Brain microvascular endothelial cell (primary cell): ENCODE data around the gene ABCG2.

Experiments used
- DNase-seq: peaks from one replicate; pipeline ENCODE4 v3.0.0-alpha.2; 2020
- H3K27ac ChIP-seq: fragments of 250-450 bp; sonication (Bioruptor Pico); 2 replicates; pipeline ENCODE4 v1.5.1; 2020; ENCODE audit warnings: mild to moderate bottlenecking, moderate library complexity
- H3K27me3 ChIP-seq: fragments of 250-450 bp; sonication (Bioruptor Pico); replicated peaks from 2 replicates; pipeline ENCODE4 v1.5.1; 2020; ENCODE audit warnings: mild to moderate bottlenecking
- H3K36me3 ChIP-seq: fragments of 250-450 bp; sonication (Bioruptor Pico); replicated peaks from 2 replicates; pipeline ENCODE4 v1.5.1; 2020; ENCODE audit warnings: mild to moderate bottlenecking
- H3K4me3 ChIP-seq: 2 replicates; pipeline ENCODE4 v1.5.1; 2011; ENCODE audit warnings: low read depth, mild to moderate bottlenecking, control low read depth, low read length, moderate library complexity
- in situ Hi-C: cut with HindIII; loops from 2 replicates; pipeline ENCODE4 v1.10.0; 2017; ENCODE audit warnings: low sequenced_read_pairs, low pct_ligation_motif_present
- TF ChIP-seq, protein P1 (sequence below): IDR thresholded peaks from 2 replicates; pipeline ENCODE4 v1.5.1; 2011; ENCODE audit warnings: low read depth, mild to moderate bottlenecking, moderate library complexity, low read length, control low read depth, inconsistent platforms; ENCODE audit errors: missing control alignments

Gene ABCG2

DNA sequence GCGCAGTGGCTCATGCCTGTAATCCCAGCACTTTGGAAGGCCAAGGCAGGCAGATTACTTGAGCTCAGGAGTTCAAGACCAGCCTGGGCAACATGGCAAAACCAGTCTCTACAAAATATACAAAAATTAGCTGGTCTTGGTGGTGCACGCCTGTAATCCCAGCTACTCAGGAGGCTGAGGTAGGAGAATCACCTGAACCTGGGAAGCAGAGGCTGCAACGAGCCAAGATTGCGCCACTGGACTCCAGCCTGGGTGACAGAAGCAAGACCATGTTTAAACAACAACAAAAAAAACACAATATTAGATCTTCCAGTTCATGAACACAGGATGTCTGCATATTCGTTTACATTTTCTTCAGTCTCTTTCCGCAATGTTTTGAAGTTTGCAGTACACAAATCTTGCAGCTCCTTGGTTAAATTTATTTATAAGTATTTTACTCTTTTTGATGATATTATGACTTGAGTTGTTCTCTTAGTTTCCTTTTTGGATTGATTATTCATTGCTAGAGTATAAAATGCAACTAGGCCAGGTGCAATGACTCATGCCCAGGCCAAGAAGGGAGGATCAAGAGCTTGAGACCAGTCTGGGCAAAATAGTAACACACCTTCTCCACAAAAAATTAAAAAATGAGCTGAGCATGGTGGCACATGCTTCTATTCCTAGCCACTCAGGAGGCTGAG is 30.4 kb upstream of the ABCG2 start:
- TF ChIP-seq, protein P1, sequence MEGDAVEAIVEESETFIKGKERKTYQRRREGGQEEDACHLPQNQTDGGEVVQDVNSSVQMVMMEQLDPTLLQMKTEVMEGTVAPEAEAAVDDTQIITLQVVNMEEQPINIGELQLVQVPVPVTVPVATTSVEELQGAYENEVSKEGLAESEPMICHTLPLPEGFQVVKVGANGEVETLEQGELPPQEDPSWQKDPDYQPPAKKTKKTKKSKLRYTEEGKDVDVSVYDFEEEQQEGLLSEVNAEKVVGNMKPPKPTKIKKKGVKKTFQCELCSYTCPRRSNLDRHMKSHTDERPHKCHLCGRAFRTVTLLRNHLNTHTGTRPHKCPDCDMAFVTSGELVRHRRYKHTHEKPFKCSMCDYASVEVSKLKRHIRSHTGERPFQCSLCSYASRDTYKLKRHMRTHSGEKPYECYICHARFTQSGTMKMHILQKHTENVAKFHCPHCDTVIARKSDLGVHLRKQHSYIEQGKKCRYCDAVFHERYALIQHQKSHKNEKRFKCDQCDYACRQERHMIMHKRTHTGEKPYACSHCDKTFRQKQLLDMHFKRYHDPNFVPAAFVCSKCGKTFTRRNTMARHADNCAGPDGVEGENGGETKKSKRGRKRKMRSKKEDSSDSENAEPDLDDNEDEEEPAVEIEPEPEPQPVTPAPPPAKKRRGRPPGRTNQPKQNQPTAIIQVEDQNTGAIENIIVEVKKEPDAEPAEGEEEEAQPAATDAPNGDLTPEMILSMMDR: no peak
- Histone ChIP-seq H3K4me3 (no peak overlapping the region), H3K27me3 (no peaks in the 10 kb centered on the region), H3K36me3 (no peaks in the 10 kb centered on the region), H3K27ac (no peak overlapping the region)
- DNase-seq: no peak
- in situ Hi-C loops: no loop called here

DNA sequence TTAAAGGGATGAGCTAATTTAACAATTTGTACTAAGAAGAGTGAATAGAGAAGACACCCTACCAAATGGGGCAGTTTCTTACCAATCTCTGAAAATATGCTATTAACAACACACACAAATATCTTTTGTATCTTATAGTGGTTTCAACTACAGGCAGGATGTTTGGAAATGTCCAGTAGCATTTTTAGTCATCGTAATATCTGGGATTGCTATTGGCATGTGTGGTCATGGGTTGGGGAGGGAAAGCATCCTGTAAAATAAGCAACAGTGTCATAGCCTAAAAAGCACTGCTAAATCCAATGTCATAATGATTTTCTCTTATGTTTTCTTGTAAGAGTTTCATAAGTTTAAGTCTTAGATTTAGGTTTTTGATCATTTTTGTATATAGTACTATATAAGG is 29.3 kb upstream of the ABCG2 start:
- no peaks in the 10 kb centered on the region for H3K36me3 ChIP-seq
- DNase-seq: no peak
- TF ChIP-seq, protein P1: no peak
- no peak overlapping the region for H3K4me3 ChIP-seq
- no peak overlapping the region for H3K27ac ChIP-seq
- no peaks in the 10 kb centered on the region for H3K27me3 ChIP-seq
- in situ Hi-C loops: no loop called here

DNA sequence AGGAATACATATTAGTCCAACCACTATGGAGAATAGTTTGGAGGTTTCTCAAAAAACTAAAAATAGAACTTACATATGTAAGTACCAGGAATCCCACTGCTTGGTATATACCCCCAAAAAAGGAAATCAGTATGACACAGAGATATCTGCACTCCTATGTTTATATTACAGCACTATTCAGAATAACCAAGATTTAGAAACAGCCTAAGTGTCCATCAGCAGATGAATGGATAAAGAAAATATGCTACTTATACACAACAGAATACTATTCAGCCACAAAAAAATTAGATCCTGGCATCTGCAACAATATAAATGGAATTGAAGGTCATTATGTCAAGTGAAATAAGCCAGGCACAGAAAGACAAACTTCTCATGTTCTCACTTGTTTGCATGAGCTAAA is 27.5 kb upstream of the ABCG2 start:
- H3K27ac ChIP-seq: no peak overlapping the region
- in situ Hi-C loops: no loop called here
- no peaks in the 10 kb centered on the region for H3K36me3 ChIP-seq
- no peaks in the 10 kb centered on the region for H3K27me3 ChIP-seq
- no peak overlapping the region for H3K4me3 ChIP-seq
- no peak for DNase-seq
- TF ChIP-seq, protein P1: no peak

DNA sequence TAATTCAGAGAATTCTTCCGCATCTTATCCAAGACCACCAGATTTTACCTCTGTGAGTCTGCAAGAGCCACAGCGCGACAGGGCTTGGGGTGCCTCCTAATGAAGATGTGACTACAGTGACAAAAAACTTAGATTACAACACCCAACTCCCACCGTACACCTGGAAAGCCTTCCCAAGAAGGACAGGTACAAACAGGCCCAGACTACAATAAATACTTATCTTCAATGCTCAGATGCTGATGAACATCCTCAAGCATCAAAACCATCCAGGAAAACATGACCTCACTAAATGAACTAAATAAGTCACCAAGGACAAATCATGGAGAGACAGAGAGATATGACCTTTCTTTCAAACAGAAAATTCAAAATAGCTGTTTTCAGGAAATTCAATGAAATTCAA is 20.8 kb upstream of the ABCG2 start:
- DNase-seq: no peak
- no peak overlapping the region for H3K27ac ChIP-seq
- no peaks in the 10 kb centered on the region for H3K27me3 ChIP-seq
- TF ChIP-seq, protein P1: no peak
- in situ Hi-C loops: no loop called here
- H3K4me3 ChIP-seq: no peak overlapping the region
- H3K36me3 ChIP-seq: no peaks in the 10 kb centered on the region

DNA sequence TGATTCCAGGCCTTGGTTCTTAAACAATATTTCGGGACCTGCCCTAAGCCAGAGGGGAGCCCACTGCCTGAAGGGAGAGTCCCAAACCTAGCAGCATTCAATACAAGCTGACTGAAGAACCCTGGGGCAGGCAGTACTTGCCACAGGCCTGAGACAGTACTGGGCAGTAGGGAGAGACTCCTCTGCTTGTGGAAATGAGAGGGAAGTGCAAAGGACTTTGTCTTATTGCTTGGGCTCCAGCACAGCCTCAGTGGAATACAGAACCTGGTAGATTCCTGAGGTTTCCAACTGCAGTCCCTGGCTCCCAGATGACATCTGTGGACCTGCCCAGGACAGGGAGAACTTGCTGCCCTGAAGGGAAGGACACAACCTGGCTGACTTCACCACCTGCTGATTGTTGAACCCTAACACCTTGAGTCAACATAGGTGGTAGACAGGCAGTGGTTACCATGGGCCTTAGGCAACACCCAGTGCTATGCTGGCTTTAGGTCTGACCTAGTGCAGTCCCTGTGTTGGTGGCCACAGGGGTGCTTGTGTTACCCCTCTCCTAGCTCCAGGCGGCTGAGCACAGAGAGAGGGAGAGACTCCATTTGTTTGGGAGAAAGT is 20.3 kb upstream of the ABCG2 start:
- no peak overlapping the region for H3K4me3 ChIP-seq
- TF ChIP-seq, protein P1: no peak
- no peaks in the 10 kb centered on the region for H3K27me3 ChIP-seq
- no peak overlapping the region for H3K27ac ChIP-seq
- in situ Hi-C loops: no loop called here
- H3K36me3 ChIP-seq: no peaks in the 10 kb centered on the region
- DNase-seq: no peak

DNA sequence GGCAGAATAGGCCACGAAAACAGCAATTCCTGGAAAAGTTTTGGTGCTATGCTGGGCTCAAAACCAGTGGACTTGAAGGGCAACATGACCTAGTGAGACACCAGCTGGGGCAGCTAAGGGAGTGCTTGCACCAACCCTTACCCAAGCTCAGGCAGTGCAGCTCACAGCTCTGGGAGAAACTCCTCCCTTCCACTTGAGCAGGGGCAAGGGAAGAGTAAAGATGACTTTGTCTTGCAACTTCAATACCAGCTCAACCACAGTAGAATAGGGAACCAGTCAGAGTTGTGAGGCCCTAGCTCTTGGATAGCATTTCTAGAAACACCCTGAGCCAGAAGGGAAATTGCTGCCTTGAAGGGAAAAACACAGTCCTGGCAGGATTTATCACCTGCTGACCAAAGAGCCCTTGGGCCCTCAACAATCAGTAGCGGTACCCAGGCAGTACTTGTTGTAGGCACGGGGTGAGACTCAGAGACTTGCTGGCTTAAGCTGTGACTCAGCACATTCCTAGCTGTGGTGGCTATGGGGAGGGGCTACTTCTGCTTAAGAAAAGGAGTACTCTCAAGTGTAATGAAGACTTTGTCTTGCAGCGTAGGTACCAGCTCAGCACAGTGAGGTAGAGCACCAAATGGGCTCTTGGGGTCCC is 19.7 kb upstream of the ABCG2 start:
- Histone ChIP-seq H3K36me3 (no peaks in the 10 kb centered on the region), H3K4me3 (no peak overlapping the region), H3K27ac (no peak overlapping the region), H3K27me3 (no peaks in the 10 kb centered on the region)
- in situ Hi-C loops: no loop called here
- peak; percentile 61 for DNase-seq
- TF ChIP-seq, protein P1: no peak
